ENCODE data around the gene TUBA1C.

DNA sequence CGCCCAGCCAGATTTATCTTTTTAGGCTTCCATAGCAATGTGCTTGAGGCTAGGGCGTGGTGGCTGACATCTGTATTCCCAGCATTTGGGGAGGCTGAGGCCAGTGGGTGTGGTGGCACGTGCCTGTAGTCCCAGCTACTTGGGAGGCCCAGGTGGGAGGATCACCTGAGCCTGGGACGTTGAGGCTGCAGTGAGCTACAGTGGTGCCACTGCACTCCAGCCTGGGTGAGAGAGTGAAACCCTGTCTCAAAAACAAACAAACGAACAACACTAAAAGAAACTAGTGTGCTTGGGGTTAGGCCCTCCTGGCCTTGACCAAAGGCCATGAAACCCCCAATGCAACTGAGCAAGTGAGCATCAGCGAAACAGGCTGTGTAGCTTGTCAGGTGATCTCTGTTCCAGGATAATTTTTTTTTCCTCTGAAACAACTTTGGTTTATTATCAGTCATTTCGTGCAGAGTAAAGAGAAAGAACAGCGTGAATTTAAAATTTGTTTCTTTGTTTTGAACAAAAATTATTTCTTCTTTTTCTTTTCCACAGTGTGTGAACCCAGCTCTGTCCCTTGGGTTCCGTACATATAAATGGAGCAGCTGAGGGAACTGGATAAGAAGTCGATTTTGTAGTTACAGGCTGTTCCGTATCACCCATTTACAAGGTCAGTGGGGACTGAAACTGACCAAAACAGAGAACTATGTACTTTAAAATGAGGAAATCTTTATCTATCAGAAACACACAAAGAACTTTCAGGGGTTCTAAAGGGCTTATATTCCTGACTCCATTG, 8.8 kb upstream of the TUBA1C start:
- TF ChIP-seq, protein P1, sequence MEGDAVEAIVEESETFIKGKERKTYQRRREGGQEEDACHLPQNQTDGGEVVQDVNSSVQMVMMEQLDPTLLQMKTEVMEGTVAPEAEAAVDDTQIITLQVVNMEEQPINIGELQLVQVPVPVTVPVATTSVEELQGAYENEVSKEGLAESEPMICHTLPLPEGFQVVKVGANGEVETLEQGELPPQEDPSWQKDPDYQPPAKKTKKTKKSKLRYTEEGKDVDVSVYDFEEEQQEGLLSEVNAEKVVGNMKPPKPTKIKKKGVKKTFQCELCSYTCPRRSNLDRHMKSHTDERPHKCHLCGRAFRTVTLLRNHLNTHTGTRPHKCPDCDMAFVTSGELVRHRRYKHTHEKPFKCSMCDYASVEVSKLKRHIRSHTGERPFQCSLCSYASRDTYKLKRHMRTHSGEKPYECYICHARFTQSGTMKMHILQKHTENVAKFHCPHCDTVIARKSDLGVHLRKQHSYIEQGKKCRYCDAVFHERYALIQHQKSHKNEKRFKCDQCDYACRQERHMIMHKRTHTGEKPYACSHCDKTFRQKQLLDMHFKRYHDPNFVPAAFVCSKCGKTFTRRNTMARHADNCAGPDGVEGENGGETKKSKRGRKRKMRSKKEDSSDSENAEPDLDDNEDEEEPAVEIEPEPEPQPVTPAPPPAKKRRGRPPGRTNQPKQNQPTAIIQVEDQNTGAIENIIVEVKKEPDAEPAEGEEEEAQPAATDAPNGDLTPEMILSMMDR (IDR thresholded peaks at IDR 0.05 in 4 of 5, conservative IDR thresholded peaks at IDR 0.05 in 1 of 5) = no peak
- TF ChIP-seq POLR2A (IDR thresholded peaks at IDR 0.05) = no peak

Measured in gastrocnemius medialis (tissue), 4 donors.